ENCODE data around the gene RASA2.

Gene RASA2

GRCh38 chr3:141537856-141538255 lies 51.0 kb downstream of the RASA2 start:
- DNase-seq (ENCODE audit: low read depth) = no peak

DNA sequence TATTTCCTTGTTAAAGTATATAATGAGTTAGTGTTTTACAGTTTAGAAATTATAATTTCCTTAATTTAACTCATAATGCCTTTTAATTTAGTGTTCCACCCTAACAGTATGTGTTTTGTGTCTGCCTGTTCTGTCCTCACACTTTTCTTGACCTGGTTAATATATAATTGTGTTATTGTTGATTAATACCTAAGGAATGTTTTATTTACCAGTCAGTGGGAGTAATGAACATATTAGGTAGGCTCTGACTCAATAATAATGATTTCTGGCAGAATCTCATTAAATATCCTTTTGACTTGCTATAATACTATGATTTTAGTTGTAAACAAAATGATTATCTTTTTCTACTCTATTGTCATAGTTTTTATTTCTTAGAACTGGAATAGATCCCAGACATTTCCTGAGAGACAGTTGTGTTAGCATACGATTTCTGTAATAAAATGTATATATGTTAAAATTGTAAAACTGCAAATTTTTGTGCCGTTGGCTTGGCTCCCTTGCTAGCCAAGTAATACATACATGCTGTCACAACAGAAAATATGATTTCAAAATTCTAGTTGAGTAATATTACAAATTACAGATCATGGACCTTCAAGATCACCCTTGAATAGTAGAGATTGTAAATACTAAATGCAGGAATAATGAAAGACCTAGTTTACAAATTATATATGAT lies 51.9 kb downstream of the RASA2 start:
- peak; percentile 31 for DNase-seq (ENCODE audit: low read depth)

- peak; percentile 46 for DNase-seq (ENCODE audit: low read depth)
These were observed 52.8 kb downstream of the RASA2 start for GRCh38 chr3:141539431-141540187.

- DNase-seq (ENCODE audit: low read depth) = no peak
These were observed 53.7 kb downstream of the RASA2 start for GRCh38 chr3:141540531-141540930.

- DNase-seq (ENCODE audit: low read depth) = no peak
These were observed 55.6 kb downstream of the RASA2 start for GRCh38 chr3:141542202-141542969.

DNA sequence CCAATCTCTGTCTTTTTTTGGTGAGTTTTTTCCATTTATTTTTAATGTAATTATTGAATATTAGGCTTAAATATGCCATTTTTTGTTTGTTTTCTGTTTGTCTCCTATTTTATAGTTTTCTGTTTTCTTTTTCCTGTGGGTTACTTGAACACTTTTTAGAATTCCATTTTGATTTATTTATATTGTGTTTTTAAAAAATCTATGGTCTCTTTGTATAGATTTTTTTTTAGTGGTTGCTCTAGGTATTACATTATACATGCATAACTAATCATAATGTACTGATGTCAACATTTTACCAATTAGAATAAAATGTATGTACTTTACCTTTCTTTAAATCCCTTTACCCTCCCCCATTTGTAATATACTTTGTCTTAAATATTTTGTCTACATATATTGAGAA lies 56.2 kb downstream of the RASA2 start:
- no peak for DNase-seq (ENCODE audit: low read depth)

- DNase-seq (ENCODE audit: low read depth) = no peak
These were observed 57.9 kb downstream of the RASA2 start for GRCh38 chr3:141544697-141545096.

DNA sequence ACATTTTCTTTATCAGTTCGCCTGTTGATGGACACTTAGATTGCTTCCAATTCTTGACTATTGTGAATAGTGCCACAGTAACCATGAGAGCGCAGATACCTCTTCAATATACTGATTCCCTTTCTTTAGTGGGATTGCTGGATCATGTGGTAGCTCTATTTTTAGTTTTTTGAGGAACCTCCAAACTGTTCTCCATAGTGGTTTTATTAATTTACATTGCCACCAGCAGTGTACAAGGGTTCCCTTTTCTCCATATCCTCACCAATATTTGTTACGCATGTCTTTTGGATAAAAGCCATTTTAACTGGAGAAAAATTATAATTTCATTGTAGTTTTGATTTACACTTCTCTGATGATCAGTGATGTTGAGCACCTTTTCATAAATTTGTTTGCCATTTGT lies 59.3 kb downstream of the RASA2 start:
- DNase-seq (ENCODE audit: low read depth) = no peak

DNA sequence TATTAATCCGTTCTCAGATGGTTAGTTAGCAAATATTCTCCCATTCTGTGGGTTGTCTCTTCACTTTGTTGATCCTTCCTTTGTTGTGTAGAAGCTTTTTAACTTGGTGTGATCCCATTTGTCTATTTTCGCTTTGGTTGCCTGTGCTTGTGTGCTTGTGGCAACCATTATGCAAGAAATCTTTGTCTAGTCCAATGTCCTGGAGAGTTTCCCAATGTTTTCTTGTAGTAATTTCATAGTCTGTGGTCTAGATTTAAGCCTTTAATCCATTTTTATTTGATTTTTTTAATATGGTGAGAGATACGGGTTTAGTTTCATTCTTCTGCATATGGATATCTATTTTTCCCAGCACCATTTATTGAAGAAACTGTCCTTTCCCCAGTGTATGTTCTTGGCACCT lies 59.8 kb downstream of the RASA2 start:
- DNase-seq (ENCODE audit: low read depth) = no peak

DNA sequence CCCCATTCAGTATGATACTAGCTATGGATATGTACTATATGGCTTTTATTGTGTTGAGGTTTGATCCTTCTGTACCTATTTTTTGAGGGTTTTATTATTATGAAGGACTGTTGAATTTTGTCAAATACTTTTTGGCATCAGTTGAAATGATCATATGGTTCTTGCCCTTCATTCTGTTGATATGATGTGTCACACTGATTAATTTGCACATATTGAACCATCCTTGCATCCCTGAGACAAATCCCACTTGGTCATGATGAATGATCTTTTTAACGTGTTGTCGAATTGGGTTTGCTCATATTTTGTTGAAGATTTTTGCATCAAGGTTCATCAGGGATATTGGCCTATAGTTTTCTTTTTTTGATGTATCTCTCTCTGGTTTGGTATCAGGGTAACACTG lies 61.0 kb downstream of the RASA2 start:
- no peak for DNase-seq (ENCODE audit: low read depth)

GRCh38 chr3:141550926-141551665 lies 64.3 kb downstream of the RASA2 start:
- no peak for DNase-seq (ENCODE audit: low read depth)

GRCh38 chr3:141552440-141552991 lies 65.7 kb downstream of the RASA2 start:
- DNase-seq (ENCODE audit: low read depth) = no peak

DNA sequence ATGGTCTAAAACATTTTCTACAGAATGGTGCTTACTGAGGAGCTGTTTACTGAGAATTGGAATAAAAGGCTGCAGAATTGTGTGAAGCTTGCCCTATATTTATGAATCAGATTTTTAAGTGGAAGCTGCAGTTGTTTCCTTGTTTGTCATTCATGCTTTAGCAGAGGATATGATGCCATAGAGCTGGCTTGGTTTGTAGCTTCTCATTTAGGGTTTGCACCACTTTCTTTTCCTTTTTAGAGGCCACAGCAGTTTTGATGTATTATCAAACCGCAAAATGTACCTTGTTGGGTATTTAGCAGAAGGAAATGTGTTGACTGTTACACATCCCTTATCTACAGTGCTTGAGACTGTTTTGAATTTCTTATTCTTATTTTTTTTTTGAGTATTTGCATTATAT lies 66.2 kb downstream of the RASA2 start:
- DNase-seq (ENCODE audit: low read depth) = no peak

DNA sequence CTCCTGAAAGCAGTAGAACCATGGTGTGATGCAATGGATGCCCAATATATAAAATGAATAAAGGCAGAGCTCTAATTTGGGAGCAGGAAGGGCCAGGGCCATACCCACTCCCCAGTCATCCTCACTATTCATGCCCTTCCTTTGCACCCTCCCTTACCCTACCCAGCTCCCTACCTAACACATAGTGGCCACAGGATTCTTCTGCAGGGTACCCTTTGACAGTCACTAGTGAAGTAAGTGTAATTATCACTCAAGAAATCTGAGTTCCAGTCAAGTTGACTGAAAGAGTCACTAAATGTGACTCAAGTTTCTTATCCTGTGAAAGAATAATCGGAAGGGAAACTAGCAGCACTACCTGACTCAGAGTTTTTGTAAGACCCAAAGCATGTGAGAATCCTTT lies 69.2 kb downstream of the RASA2 start:
- DNase-seq (ENCODE audit: low read depth) = peak; percentile 50

- no peak for DNase-seq (ENCODE audit: low read depth)
These were observed 71.3 kb downstream of the RASA2 start for GRCh38 chr3:141557961-141558706.

GRCh38 chr3:141561426-141562034 lies 74.7 kb downstream of the RASA2 start:
- peak; percentile 69 for DNase-seq (ENCODE audit: low read depth)

- DNase-seq (ENCODE audit: low read depth) = no peak
These were observed 77.4 kb downstream of the RASA2 start for GRCh38 chr3:141564241-141564640.

DNA sequence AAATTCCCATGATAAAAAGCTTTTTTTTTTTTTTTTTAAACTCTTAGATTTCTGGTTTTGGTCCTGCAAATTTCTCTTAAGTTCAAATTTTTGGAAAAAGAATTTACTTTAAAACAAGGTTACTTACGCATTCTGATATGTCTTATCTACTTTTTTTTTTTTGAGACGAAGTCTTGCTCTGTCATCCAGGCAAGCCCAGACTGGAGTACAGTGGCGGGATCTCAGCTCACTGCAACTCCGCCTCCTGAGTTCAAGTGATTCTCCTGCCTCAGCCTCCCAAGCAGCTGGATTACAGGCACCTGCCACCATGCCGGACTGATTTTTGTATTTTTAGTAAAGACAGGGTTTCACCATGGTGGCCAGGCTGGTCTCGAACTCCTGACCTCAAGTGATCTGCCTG lies 83.2 kb downstream of the RASA2 start:
- no peak for DNase-seq (ENCODE audit: low read depth)

DNA sequence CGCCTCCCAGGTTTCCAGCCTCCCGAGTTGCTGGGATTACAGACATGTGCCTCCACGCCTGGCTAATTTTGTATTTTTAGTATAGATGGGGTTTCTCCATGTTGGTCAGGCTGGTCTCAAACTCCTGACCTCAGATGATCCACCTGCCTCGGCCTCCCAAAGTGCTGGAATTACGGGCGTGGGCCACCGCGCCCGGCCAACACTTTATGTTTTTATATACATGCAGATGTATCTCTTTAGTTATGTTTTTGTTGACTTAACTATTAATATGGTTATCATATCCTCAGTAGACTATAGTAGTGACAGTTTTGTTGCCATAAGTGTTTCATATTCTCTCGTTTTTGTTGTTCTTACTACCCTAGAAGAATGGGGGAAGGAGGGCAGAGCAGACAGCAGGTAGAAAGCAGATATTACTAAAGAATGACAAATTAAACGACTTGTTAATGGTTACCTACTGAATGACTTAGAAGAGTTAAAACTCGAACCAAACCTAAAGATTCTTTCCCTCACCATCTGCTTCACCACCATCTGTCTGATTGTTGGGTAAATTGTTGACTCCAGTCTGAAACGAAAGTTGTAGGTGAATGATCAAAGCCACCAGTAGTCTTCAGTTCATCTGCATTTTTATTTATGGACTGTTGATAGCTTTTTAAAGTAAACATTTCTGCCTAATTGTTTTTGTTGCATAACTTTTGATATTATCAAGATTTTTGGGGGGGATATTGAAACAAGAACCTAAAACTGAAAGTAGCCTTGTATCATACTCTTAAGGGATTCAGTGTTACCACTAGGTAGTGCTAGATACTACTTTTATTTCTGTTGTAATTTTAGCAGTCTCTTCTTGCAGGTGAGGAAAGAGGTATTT lies 89.3 kb downstream of the RASA2 start:
- peak; percentile 30 for DNase-seq (ENCODE audit: low read depth)

GRCh38 chr3:141576744-141577052 lies 89.9 kb downstream of the RASA2 start:
- no peak for DNase-seq (ENCODE audit: low read depth)

All from iris pigment epithelial cell (primary cell).